Vagina (tissue), 2 donors: ENCODE data around the gene HDX.

ENCODE experiments used
- POLR2A ChIP-seq, 2 donors: fragments of 450-650 bp; IDR thresholded peaks; one replicate each; pipeline ENCODE4 v1.6.1; 2017; ENCODE audit warnings: antibody characterized with exemption in 2 of 2, mild to moderate bottlenecking in 2 of 2, moderate library complexity in 2 of 2
- POLR2AphosphoS5 ChIP-seq, 2 donors: sonication (generic); formaldehyde crosslinking; IDR thresholded peaks; one replicate each; pipeline ENCODE4 v1.9.0; 2017; ENCODE audit warnings: antibody characterized with exemption in 2 of 2, mild to moderate bottlenecking in 2 of 2, low read depth in 1 of 2; ENCODE audit not compliant: insufficient read depth in 1 of 2
- TF ChIP-seq, protein P1 (sequence below), 3 experiments: fragments of 450-650 bp in 2 of 3; fragments of 200-600 bp in 1 of 3; sonication (generic) in 1 of 3; IDR thresholded peaks; one replicate each; pipeline ENCODE4 v1.5.1; 2017 to 2019; ENCODE audit warnings: antibody characterized with exemption in 3 of 3, mild to moderate bottlenecking in 2 of 3, moderate library complexity in 2 of 3

DNA sequence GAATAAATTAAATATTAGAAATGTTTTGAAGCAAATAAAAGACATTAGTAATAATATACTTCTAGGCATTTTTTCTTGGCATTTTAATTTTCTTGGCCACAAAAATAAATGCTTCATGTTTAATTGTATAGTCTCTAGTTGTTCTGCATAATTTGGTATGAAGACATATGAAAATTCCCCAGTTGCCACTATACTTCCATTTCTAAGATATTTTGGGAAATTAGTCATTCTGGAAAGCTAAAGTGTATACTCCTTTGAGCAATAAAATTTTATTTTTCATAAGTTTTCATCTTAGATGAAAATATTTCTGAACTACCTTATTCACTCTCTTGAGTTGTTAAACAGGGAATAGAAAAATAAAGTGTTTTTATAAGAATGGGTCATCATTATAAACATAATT is 13.8 kb downstream of the HDX start:
- TF ChIP-seq POLR2A (IDR thresholded peaks at IDR 0.05) (no peak), POLR2AphosphoS5 (IDR thresholded peaks at IDR 0.05; ENCODE audit: insufficient read depth in 1 of 2, low read depth in 1 of 2) (no peak)
- TF ChIP-seq, protein P1, sequence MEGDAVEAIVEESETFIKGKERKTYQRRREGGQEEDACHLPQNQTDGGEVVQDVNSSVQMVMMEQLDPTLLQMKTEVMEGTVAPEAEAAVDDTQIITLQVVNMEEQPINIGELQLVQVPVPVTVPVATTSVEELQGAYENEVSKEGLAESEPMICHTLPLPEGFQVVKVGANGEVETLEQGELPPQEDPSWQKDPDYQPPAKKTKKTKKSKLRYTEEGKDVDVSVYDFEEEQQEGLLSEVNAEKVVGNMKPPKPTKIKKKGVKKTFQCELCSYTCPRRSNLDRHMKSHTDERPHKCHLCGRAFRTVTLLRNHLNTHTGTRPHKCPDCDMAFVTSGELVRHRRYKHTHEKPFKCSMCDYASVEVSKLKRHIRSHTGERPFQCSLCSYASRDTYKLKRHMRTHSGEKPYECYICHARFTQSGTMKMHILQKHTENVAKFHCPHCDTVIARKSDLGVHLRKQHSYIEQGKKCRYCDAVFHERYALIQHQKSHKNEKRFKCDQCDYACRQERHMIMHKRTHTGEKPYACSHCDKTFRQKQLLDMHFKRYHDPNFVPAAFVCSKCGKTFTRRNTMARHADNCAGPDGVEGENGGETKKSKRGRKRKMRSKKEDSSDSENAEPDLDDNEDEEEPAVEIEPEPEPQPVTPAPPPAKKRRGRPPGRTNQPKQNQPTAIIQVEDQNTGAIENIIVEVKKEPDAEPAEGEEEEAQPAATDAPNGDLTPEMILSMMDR (IDR thresholded peaks at IDR 0.05), result no peak
